K562 (cell line): ENCODE results near the gene LZTFL1. TPM values are rescaled to one million over a fixed set of nuclear protein-coding genes. Genes with fewer than 3 reads are reported as not detected.

ENCODE experiments used
- ATAC-seq: fragments of 200-7000 bp; cut with Tn5 transposase; 3 replicates; pipeline ENCODE4 v1.9.1; 2020; ENCODE audit warnings: moderate library complexity
- BruUV-seq: library from RNA; stranded (reverse); fragments of 400-500 nt; replicated peaks from 2 replicates; lab custom pipeline; 2021; lab: Mats Ljungman, UMichigan
- CTCF ChIA-PET: fragments of 300-600 bp; formaldehyde crosslinking; extraction: SDS; loops from one replicate; lab custom pipeline; 2021; ENCODE audit warnings: low intra/inter-chr PET ratio; lab: Yijun Ruan, JAX
- POLR2A ChIA-PET: fragments of 300-600, 350-650 bp; sonication (Branson Sonifier 250); formaldehyde crosslinking; extraction: SDS; loops from one replicate; lab custom pipeline; 2021; ENCODE audit warnings: antibody characterized with exemption, inconsistent platforms; lab: Yijun Ruan, JAX
- DNase-seq, 4 experiments: peaks; one replicate each; pipeline versions ENCODE4 v3.0.0 to v3.0.0-alpha.2; 2011 to 2018; ENCODE audit warnings: low spot score in 3 of 4, mixed read lengths in 3 of 4; ENCODE audit errors: extremely low read depth in 1 of 4
- FAIRE-seq: peaks from 2 replicates; lab custom pipeline; 2011; peaks lifted over from hg19 to GRCh38; lab: Jason Lieb, UNC
- H2AFZ ChIP-seq: 2 replicates; pipeline ENCODE4 v1.6.0; 2011; ENCODE audit warnings: low read depth, low read length, control low read depth, inconsistent platforms
- H3K27ac ChIP-seq: fragments of 200-600 bp; 3 replicates; pipeline ENCODE4 v1.8.0; 2011; ENCODE audit warnings: low read depth, mild to moderate bottlenecking, control low read depth, inconsistent platforms, low read length, moderate library complexity, mixed read lengths; ENCODE audit errors: extremely low read depth
- H3K27me3 ChIP-seq, 2 experiments: fragments of 300-600 bp in 1 of 2; 2 replicates in 1 of 2; 3 replicates in 1 of 2; pipeline versions ENCODE4 v1.6.0 to v1.8.0; 2011; ENCODE audit warnings: inconsistent platforms in 2 of 2, low read length in 2 of 2, mild to moderate bottlenecking in 1 of 2, mixed read lengths in 1 of 2, moderate library complexity in 1 of 2; ENCODE audit not compliant: control insufficient read depth in 2 of 2, insufficient read depth in 2 of 2
- H3K36me3 ChIP-seq: fragments of 300-600 bp; 3 replicates; pipeline ENCODE4 v1.8.0; 2011; ENCODE audit warnings: mild to moderate bottlenecking, low read length, inconsistent platforms; ENCODE audit not compliant: control insufficient read depth, insufficient read depth
- H3K4me1 ChIP-seq, 2 experiments: fragments of 200-600 bp in 1 of 2; replicated peaks in 1 of 2; 2 replicates in 1 of 2; 3 replicates in 1 of 2; pipeline versions ENCODE4 v1.5.1 to v1.8.0; 2011; ENCODE audit warnings: inconsistent platforms in 2 of 2, low read length in 2 of 2, mild to moderate bottlenecking in 1 of 2, mixed read lengths in 1 of 2, moderate library complexity in 1 of 2; ENCODE audit not compliant: control insufficient read depth in 2 of 2, insufficient read depth in 2 of 2
- H3K4me2 ChIP-seq: 2 replicates; pipeline ENCODE4 v1.6.1; 2011; ENCODE audit warnings: low read length, control low read depth, inconsistent platforms, mixed read lengths; ENCODE audit not compliant: insufficient read depth
- H3K4me3 ChIP-seq: fragments of 200-600 bp; sonication (generic), shearing (Covaris generic); 2 replicates; pipeline ENCODE4 v1.5.1; 2016; ENCODE audit warnings: control low read depth, inconsistent platforms
- H3K79me2 ChIP-seq: fragments of 200-600 bp; 3 replicates; pipeline ENCODE4 v1.8.0; 2011; ENCODE audit warnings: low read length, inconsistent platforms; ENCODE audit not compliant: control insufficient read depth, insufficient read depth
- H3K9ac ChIP-seq, 2 experiments: 2 replicates each; pipeline versions ENCODE4 v1.6.0 to v1.6.1; 2011; ENCODE audit warnings: low read depth in 2 of 2, low read length in 2 of 2, control low read depth in 1 of 2, inconsistent platforms in 1 of 2, mild to moderate bottlenecking in 1 of 2, mixed read lengths in 1 of 2; ENCODE audit not compliant: insufficient read depth in 1 of 2
- H3K9me1 ChIP-seq: one replicate; pipeline ENCODE4 v1.6.0; 2011; ENCODE audit warnings: inconsistent platforms, mild to moderate bottlenecking, low read length, moderate library complexity; ENCODE audit not compliant: control insufficient read depth, insufficient read depth
- H3K9me3 ChIP-seq: replicated peaks from 2 replicates; pipeline ENCODE4 v1.5.1; 2011; ENCODE audit warnings: low read depth, low read length, inconsistent platforms; ENCODE audit not compliant: control insufficient read depth, insufficient read depth
- H4K20me1 ChIP-seq: replicated peaks from 2 replicates; pipeline ENCODE4 v1.6.1; 2011; ENCODE audit warnings: low read length, inconsistent platforms, mixed read lengths; ENCODE audit not compliant: control insufficient read depth, insufficient read depth
- GTF2F1 ChIP-seq: IDR thresholded peaks from 2 replicates; pipeline ENCODE4 v1.6.1; 2011; ENCODE audit warnings: low read depth, low read length, improper control_type of control experiment
- MCM3 ChIP-seq: fragments of 450-650 bp; IDR thresholded peaks from 2 replicates; pipeline ENCODE4 v1.6.1; 2016
- RAD21 ChIP-seq, 2 experiments: fragments of 250-450 bp in 1 of 2; fragments of 450-650 bp in 1 of 2; sonication (Bioruptor Pico) in 1 of 2; formaldehyde crosslinking in 1 of 2; IDR thresholded peaks in 1 of 2; conservative IDR thresholded peaks in 1 of 2; 2 replicates each; pipeline versions ENCODE4 v1.4.0 to v1.8.0; 2020 to 2022; ENCODE audit warnings: mild to moderate bottlenecking in 2 of 2, moderate library complexity in 1 of 2
- ZNF707 ChIP-seq: fragments of 250-450 bp; sonication (Bioruptor Pico); conservative IDR thresholded peaks from 2 replicates; pipeline ENCODE4 v1.8.0; 2022; ENCODE audit warnings: inconsistent platforms, mild to moderate bottlenecking, moderate library complexity
- WGBS: fragments of 100-300 bp; shearing (Covaris generic); methylation state at CpG from one replicate; pipeline ENCODE4 v1.1.6; 2016; ENCODE audit warnings: low coverage, mixed read lengths; ENCODE audit not compliant: insufficient coverage; ENCODE audit errors: missing lambda C conversion rate; 5-methylcytosine and 5-hydroxymethylcytosine counted together
- in situ Hi-C: fragments of 300-500 bp; cut with MboI; formaldehyde crosslinking; loops from 4 replicates; pipeline ENCODE4 v1.15.0; 2018; ENCODE audit warnings: inconsistent platforms, mixed read lengths
- intact Hi-C: fragments of 100-400 bp; cut with micrococcal nuclease; formaldehyde crosslinking; loops from 2 replicates; pipeline ENCODE4 v1.14.2; 2022
- polyA plus RNA-seq, 8 experiments: library from polyadenylated mRNA; depleted of rRNA in 4 of 8; stranded (reverse) in 5 of 8; unstranded in 3 of 8; fragments of >200 nt; fragmentation: Nextera tagmentation in 2 of 8; fragmentation: Illumina TruSeq in 1 of 8; extraction: Ambion mirVana in 2 of 8; extraction: Trizol in 1 of 8; gene quantifications; 2 replicates each; pipeline versions ENCODE4 v1.2.1 to v1.2.3, GENCODE V29; 2011 to 2014; ENCODE audit warnings: inconsistent platforms in 1 of 8, missing spikeins in 1 of 8
- total RNA-seq, 7 experiments: library from RNA; depleted of rRNA in 6 of 7; stranded (reverse); fragments of >200 nt in 6 of 7; fragmentation: Illumina TruSeq in 2 of 7; extraction: Trizol in 2 of 7; gene quantifications; 2 replicates each; pipeline versions ENCODE4 v1.2.1 to v1.2.3, GENCODE V29; 2011 to 2021; ENCODE audit warnings: low replicate concordance in 1 of 7

Gene LZTFL1
- total and polyA plus RNA-seq, 9 of the 15 experiments (the other 6 are each of a cell fraction or from before 2014, with no cell fraction given), result 10.7 to 33.7 (median 15.3) TPM

- TF ChIP-seq MCM3 (peak; percentile 60; the same call in 1 of the 2 replicates), GTF2F1 (no peak)
- no peaks in the 10 kb centered on the region for H3K36me3 ChIP-seq
- no peak overlapping the region for H2AFZ ChIP-seq
- H3K9me3 ChIP-seq, result 0 out of 2 replicates have a peak, but pooled peaks cover 2% of the 10 kb centered on the region
- peaks cover 51 to 63% of the 10 kb centered on the region in 2 experiments for H3K27me3 ChIP-seq
- intact Hi-C loops, result no loop called here
- no peak overlapping the region for H3K9ac ChIP-seq
- no peaks in the 10 kb centered on the region for H4K20me1 ChIP-seq
- 1% methylated on average over 5 of the region's 5 CpGs for WGBS
- H3K4me1 ChIP-seq, result peaks cover 0 to 10% of the 10 kb centered on the region in 2 experiments; a peak in 2 of 5 replicates
- H3K27ac ChIP-seq, result no peak overlapping the region
- DNase-seq (no peak), ATAC-seq (no peak), FAIRE-seq (no peak)
- H3K9me1 ChIP-seq, result no peaks in the 10 kb centered on the region
- POLR2A ChIA-PET, result interaction anchor here (1.2 kb wide), 1 partner anchor 8 kb away, joined by 3 read pairs; no protein-coding TSS in a partner anchor
- BruUV-seq, result no TSS peak
- no peaks in the 10 kb centered on the region for H3K79me2 ChIP-seq
- H3K4me3 ChIP-seq, result no peak overlapping the region
- CTCF ChIA-PET, result no interaction called here
- H3K4me2 ChIP-seq, result no peak overlapping the region
- in situ Hi-C loops, result no loop called here
Measured at GRCh38 chr3:45794177-45794560, 47.8 kb downstream of the LZTFL1 start.

DNA sequence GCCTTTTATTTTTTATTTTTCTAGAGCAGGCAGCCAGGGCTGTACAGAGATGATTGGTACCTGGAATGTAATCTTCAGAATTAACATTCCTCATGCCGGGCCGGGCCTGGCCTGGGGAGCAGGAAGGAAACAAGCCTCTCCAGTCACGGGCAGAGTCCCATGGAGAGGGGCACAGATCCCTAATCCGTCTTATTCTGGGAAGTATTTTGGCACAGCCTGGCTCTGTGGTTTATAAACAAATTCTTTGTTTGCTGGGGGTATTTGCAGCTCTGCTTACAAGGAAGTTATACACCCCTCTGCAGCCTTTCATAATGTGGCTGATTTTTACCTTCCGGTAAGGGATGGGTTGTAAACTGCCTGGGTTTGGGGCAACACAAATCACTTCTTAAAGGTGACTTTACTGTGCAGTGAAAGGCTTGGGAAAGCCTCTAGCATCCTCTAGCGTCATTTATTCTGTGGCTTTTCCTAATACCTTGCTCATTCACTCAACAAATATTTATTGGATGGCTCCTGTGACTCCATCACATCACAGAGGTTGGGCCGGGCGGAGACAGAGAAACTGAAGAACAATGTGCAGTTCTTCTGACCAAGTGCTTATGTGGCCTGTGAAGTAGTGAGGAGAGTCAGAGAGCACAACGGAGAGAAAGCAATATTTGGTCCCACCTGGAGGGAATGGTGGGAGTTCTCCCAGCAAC, 48.3 kb downstream of the LZTFL1 start:
- no peak for FAIRE-seq
- no TSS peak for BruUV-seq
- Histone ChIP-seq H3K27me3 (peaks cover 49 to 59% of the 10 kb centered on the region in 2 experiments), H3K36me3 (no peaks in the 10 kb centered on the region), H3K4me3 (no peak overlapping the region), H3K9me3 (0 out of 2 replicates have a peak, but pooled peaks cover 2% of the 10 kb centered on the region), H2AFZ (no peak overlapping the region), H3K9ac (no peak overlapping the region), H3K9me1 (no peaks in the 10 kb centered on the region), H3K4me1 (peaks cover 0 to 10% of the 10 kb centered on the region in 2 experiments; a peak in 2 of 5 replicates), H3K79me2 (no peaks in the 10 kb centered on the region), H3K4me2 (no peak overlapping the region), H3K27ac (no peak overlapping the region), H4K20me1 (no peaks in the 10 kb centered on the region)
- peak in 1 of 2 experiments; percentile 39; a peak in 1 of 4 replicates for TF ChIP-seq RAD21 (CRISPR knock-in tag; conservative IDR thresholded peaks at IDR 0.05 in 1 of 2, IDR thresholded peaks at IDR 0.05 in 1 of 2)
- TF ChIP-seq ZNF707 (CRISPR knock-in tag), result no peak
- POLR2A ChIA-PET, result interaction anchor here (1.2 kb wide), 1 partner anchor 9 kb away, joined by 3 read pairs; no protein-coding TSS in a partner anchor
- no peak for ATAC-seq
- DNase-seq, result no peak
- in situ Hi-C loops, result no loop called here
- under 1% methylated on average over 9 of the region's 9 CpGs for WGBS
- CTCF ChIA-PET, result no interaction called here
- intact Hi-C loops, result no loop called here
